Thoracic aorta (tissue), 2 donors: Measurements from ENCODE around the gene TNFRSF9. TPM values are rescaled to one million over a fixed set of nuclear protein-coding genes. Genes with fewer than 3 reads are reported as not detected.
A peak's percentile ranks its signal among the peaks of the same experiment; 100 is the strongest.

Experiments used
- ATAC-seq: fragments of 150-250 bp; one replicate; pipeline ENCODE4 v1.8.0; 2017; ENCODE audit warnings: low read depth; ENCODE audit not compliant: insufficient number of reproducible peaks, low FRiP score
- DNase-seq: peaks from one replicate; pipeline ENCODE4 v3.0.0-alpha.2; 2020; ENCODE audit warnings: low spot score
- H3K27ac ChIP-seq, 2 donors: fragments of 200-600 bp; sonication (generic); 1 replicate in 1 of 2; 2 replicates in 1 of 2; pipeline ENCODE4 v1.5.1; 2016; ENCODE audit warnings: mild to moderate bottlenecking in 2 of 2, moderate library complexity in 2 of 2
- H3K27me3 ChIP-seq: fragments of 200-600 bp; sonication (generic); replicated peaks from 2 replicates; pipeline ENCODE4 v1.6.0; 2016; ENCODE audit warnings: mild to moderate bottlenecking; ENCODE audit not compliant: insufficient read depth
- H3K36me3 ChIP-seq: fragments of 200-600 bp; sonication (generic); one replicate; pipeline ENCODE4 v1.5.1; 2016
- H3K4me1 ChIP-seq, 2 donors: fragments of 200-600 bp; sonication (generic); 1 replicate in 1 of 2; 2 replicates in 1 of 2; pipeline versions ENCODE4 v1.5.1 to v1.6.0; 2016; ENCODE audit warnings: low read depth in 2 of 2, mild to moderate bottlenecking in 1 of 2; ENCODE audit not compliant: control insufficient read depth in 1 of 2
- H3K4me3 ChIP-seq: fragments of 200-600 bp; sonication (generic); 2 replicates; pipeline ENCODE4 v1.5.1; 2016; ENCODE audit warnings: mild to moderate bottlenecking
- H3K9me3 ChIP-seq: fragments of 200-600 bp; sonication (generic); 2 replicates; pipeline ENCODE4 v1.5.1; 2016
- total RNA-seq, 2 donors: library from RNA; depleted of rRNA; stranded (reverse); fragments of >200 nt; gene quantifications; one replicate each; pipeline versions ENCODE4 v1.1.0 to v1.2.3, GENCODE V29; 2016
- TF ChIP-seq, protein P1 (sequence below): fragments of 200-600 bp; sonication (generic); IDR thresholded peaks from one replicate; pipeline ENCODE4 v1.5.1; 2019; ENCODE audit warnings: antibody characterized with exemption

TNFRSF9 gene
- total RNA-seq, 2 donors from 2014 or later = not detected

DNA sequence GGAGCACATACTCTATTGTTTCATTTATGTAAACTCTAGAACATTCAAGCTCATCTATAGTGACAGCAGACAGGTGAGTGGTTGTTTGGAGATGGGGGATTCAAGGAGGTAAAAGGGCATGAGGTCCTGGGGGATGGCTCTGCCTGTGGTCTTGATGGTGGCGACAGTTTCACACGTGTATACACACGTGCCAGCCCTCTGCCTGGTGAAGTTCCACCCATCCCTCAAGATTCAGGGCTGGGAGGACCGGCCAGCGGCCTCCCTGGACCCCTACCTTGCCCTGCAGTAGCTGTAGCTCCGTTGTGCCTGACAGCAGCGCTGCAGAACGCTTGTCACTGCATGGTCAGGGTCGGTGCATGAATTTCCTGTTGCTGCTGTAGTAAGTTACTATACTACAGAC is 48.8 kb downstream of the TNFRSF9 start:
- Histone ChIP-seq H3K36me3 (no peaks in the 10 kb centered on the region), H3K4me3 (no peak overlapping the region), H3K27ac (no peak overlapping the region), H3K9me3 (no peaks in the 10 kb centered on the region), H3K27me3 (no peaks in the 10 kb centered on the region), H3K4me1 (peaks cover 6 to 16% of the 10 kb centered on the region in 2 donors)
- no peak for DNase-seq
- TF ChIP-seq, protein P1, sequence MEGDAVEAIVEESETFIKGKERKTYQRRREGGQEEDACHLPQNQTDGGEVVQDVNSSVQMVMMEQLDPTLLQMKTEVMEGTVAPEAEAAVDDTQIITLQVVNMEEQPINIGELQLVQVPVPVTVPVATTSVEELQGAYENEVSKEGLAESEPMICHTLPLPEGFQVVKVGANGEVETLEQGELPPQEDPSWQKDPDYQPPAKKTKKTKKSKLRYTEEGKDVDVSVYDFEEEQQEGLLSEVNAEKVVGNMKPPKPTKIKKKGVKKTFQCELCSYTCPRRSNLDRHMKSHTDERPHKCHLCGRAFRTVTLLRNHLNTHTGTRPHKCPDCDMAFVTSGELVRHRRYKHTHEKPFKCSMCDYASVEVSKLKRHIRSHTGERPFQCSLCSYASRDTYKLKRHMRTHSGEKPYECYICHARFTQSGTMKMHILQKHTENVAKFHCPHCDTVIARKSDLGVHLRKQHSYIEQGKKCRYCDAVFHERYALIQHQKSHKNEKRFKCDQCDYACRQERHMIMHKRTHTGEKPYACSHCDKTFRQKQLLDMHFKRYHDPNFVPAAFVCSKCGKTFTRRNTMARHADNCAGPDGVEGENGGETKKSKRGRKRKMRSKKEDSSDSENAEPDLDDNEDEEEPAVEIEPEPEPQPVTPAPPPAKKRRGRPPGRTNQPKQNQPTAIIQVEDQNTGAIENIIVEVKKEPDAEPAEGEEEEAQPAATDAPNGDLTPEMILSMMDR = no peak
- no peak for ATAC-seq

DNA sequence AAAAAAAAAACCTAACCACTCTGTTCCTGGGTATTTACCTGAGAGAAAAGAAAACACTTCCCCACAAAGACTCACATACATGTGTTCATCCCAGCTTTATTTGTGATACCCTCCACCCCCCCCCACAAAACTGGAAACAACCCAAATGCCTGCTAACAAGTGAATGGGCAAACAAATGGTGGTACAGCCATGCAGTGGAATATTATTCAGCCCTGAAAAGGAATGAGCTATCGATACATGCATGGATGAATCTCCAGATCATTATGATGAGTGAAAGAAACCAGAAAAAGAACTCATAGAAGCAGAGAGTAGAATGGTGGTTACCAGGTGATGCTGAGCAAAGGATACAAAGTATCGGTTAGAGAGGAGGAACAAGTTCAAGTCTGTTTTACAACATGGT is 49.8 kb downstream of the TNFRSF9 start:
- TF ChIP-seq, protein P1 = no peak
- H3K4me1 ChIP-seq = peaks cover 6 to 25% of the 10 kb centered on the region in 2 donors
- no peaks in the 10 kb centered on the region for H3K9me3 ChIP-seq
- H3K27me3 ChIP-seq = no peaks in the 10 kb centered on the region
- H3K36me3 ChIP-seq = no peaks in the 10 kb centered on the region
- no peak overlapping the region for H3K27ac ChIP-seq
- no peak for DNase-seq
- ATAC-seq = no peak
- no peak overlapping the region for H3K4me3 ChIP-seq

DNA sequence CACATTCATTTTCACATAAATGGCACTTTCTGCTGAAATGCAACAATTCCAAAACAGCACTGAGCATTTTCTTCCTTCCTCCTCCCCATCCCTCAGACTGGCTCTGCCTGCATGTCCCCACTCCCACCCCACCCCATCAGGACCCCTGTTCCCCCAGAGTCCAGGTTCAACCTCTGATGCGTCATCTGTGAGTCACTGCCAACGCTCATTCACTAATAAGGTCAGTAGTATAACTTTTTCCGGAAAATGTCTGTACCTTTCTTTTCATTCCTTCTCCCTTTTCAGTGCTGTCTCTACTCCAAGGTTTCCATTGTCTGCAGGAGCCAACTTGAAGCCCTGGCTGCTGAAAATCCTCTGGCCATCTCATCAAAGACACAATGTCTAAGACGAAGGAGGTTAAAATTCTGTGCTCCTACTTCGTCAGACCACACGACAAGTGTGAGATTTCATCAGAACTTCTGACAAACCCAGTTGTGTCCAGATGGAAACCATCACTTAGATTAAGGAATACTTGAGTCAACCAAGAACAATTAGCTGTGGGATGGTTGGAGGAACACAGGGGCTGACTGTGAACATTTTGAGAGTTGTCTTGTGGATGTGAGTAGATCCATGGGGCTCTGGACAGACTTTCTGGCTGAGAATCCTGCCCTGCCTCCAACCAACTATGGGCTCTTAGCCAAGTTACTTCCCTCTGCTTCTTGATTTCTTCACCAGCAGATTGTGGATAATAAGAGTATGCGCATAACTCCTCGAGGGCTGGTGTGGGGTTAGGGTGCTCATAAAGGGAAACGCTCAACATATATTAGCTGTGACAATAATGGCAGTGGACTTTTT is 52.2 kb downstream of the TNFRSF9 start:
- TF ChIP-seq, protein P1 = no peak
- H3K9me3 ChIP-seq = no peaks in the 10 kb centered on the region
- no peak for ATAC-seq
- no peak for DNase-seq
- peaks cover 0 to 13% of the 10 kb centered on the region in 2 donors for H3K4me1 ChIP-seq
- no peak overlapping the region for H3K27ac ChIP-seq
- no peaks in the 10 kb centered on the region for H3K27me3 ChIP-seq
- H3K4me3 ChIP-seq = no peak overlapping the region
- H3K36me3 ChIP-seq = no peaks in the 10 kb centered on the region

DNA sequence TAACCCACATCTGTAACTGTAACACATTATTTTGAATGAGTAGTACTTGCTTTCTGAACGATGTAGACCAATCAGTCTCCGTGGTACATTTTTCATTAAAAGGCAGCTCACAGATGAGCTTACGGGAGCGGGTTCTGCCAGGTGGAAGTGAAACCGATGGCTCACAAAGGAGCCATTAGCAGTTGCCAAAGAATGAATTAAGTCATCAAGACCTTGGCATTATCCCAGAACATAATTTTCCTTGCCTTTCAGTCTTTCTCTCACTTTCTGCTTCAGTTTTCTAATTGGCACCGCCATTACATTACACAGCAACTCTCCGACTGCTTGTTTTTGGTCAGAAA is 54.3 kb downstream of the TNFRSF9 start:
- ATAC-seq (no peak), DNase-seq (no peak)
- Histone ChIP-seq H3K4me1 (peaks cover 0 to 9% of the 10 kb centered on the region in 2 donors), H3K27ac (no peak overlapping the region), H3K36me3 (no peaks in the 10 kb centered on the region), H3K4me3 (peak overlapping the region; percentile 59), H3K9me3 (no peaks in the 10 kb centered on the region), H3K27me3 (no peaks in the 10 kb centered on the region)
- TF ChIP-seq, protein P1 = no peak

DNA sequence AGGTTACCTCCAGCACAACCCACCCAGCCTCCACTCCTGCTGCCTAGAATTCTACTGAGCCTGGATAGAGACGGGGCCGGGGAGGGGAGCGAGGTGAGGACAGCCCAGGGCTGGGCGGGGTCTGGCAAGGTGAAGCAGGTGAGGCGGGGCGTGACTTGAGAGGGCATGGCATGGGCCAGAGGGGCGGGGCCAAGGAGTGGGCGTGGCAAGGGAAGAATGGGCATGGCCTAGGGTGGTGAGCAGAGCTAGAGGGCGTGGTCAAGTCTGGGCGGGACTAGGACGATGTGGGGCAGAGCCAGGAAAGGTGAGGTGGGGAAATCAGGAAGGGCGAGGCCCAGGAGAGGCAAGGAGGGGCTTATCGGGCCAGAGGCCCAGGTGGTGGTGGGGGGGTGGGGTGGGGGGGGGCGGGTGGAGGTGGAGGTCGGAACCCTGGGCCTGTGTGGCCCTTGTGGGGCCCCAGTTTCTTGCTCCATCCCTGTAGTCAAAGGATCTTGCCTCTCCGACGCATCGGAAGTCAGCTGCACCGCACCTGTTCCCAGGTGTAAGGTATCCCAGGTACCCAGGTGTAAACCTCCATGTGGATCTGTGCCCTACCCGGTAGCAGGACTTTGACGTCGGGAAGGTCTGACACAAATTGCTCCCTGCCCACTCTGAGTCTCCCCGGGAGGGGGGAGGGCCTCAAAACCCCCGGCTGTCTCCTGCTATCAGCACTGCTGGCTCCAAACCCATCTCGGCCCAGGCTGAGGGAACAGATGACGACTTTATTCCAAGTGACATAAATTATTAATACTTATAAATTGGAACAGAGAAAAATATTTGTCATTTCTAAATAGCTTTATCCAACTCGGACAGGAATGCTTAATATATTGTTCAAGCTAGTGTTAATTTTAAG is 54.9 kb downstream of the TNFRSF9 start:
- Histone ChIP-seq H3K9me3 (no peaks in the 10 kb centered on the region), H3K36me3 (no peaks in the 10 kb centered on the region), H3K27ac (no peak overlapping the region), H3K4me3 (peak overlapping the region; percentile 59), H3K4me1 (peaks cover 0 to 9% of the 10 kb centered on the region in 2 donors), H3K27me3 (no peaks in the 10 kb centered on the region)
- DNase-seq (no peak), ATAC-seq (no peak)
- TF ChIP-seq, protein P1 = no peak
